A549 (cell line): ENCODE results near the gene MARS1. TPM values are rescaled to one million over a fixed set of nuclear protein-coding genes. Genes with fewer than 3 reads are reported as not detected.
A peak's percentile ranks its signal among the peaks of the same experiment; 100 is the strongest.

Experiments used
- ATAC-seq, 2 experiments: fragments of 200-7000 bp in 1 of 2; fragments of >200 bp in 1 of 2; cut with Nextera tagmentation in 1 of 2; cut with Tn5 transposase in 1 of 2; 3 replicates each; pipeline versions ENCODE4 v1.8.0 to v1.9.1; 2018 to 2020; ENCODE audit warnings: mild to moderate bottlenecking in 1 of 2, moderate library complexity in 1 of 2
- CTCF ChIA-PET: fragments of 300-600 bp; sonication (Branson Sonifier 250); formaldehyde crosslinking; extraction: SDS; loops from one replicate; lab custom pipeline; 2021; ENCODE audit warnings: antibody characterized with exemption, inconsistent platforms; lab: Yijun Ruan, JAX
- POLR2A ChIA-PET: fragments of 350-600 bp; formaldehyde crosslinking; extraction: SDS; loops from one replicate; lab custom pipeline; 2021; ENCODE audit warnings: antibody characterized with exemption, inconsistent platforms; lab: Yijun Ruan, JAX
- DNase-seq, 2 experiments: peaks; one replicate each; pipeline versions ENCODE4 v3.0.0 to v3.0.0-alpha.2; 2011 to 2016; ENCODE audit warnings: low read depth in 1 of 2, low spot score in 1 of 2
- FAIRE-seq: peaks from 2 replicates; lab custom pipeline; 2011; peaks lifted over from hg19 to GRCh38; lab: Jason Lieb, UNC
- H3K27ac ChIP-seq, 2 experiments: fragments of >200 bp; sonication (Bioruptor Twin); formaldehyde crosslinking; 3 replicates each; pipeline ENCODE4 v1.5.1; 2016 to 2017
- H3K4me1 ChIP-seq: fragments of >200 bp; sonication (Bioruptor Twin); formaldehyde crosslinking; 3 replicates; pipeline ENCODE4 v1.6.1; 2016
- H3K4me2 ChIP-seq: fragments of >200 bp; sonication (Bioruptor Twin); formaldehyde crosslinking; 3 replicates; pipeline ENCODE4 v1.6.1; 2016
- H3K4me3 ChIP-seq: fragments of >200 bp; sonication (Bioruptor Twin); formaldehyde crosslinking; 3 replicates; pipeline ENCODE4 v1.5.1; 2016
- H3K9me3 ChIP-seq: fragments of >200 bp; sonication (Bioruptor Twin); formaldehyde crosslinking; 3 replicates; pipeline ENCODE4 v1.6.1; 2016
- CEBPB ChIP-seq, 2 experiments: fragments of >200 bp in 1 of 2; sonication (Bioruptor Twin) in 1 of 2; formaldehyde crosslinking in 1 of 2; IDR thresholded peaks; 2 replicates each; pipeline ENCODE4 v1.6.1; 2012 to 2016
- CHD4 ChIP-seq: fragments of 200-600 bp; sonication (generic); IDR thresholded peaks from 2 replicates; pipeline ENCODE4 v1.6.1; 2016; ENCODE audit warnings: antibody characterized with exemption, mild to moderate bottlenecking, borderline replicate concordance
- EHMT2 ChIP-seq: fragments of 200-600 bp; sonication (generic); IDR thresholded peaks from 2 replicates; pipeline ENCODE4 v1.6.1; 2016; ENCODE audit warnings: antibody characterized with exemption, low read depth, mild to moderate bottlenecking, moderate library complexity
- EP300 ChIP-seq, 2 experiments: fragments of >200 bp; sonication (Bioruptor Twin); formaldehyde crosslinking; IDR thresholded peaks; 2 replicates in 1 of 2; 3 replicates in 1 of 2; pipeline ENCODE4 v1.6.1; 2016 to 2017
- ESRRA ChIP-seq: fragments of 150-350 bp; IDR thresholded peaks from 2 replicates; pipeline ENCODE4 v1.6.1; 2014; ENCODE audit warnings: mild to moderate bottlenecking, low read length, borderline replicate concordance
- FOSB ChIP-seq: fragments of 250-450 bp; sonication (Bioruptor Pico); IDR thresholded peaks from 2 replicates; pipeline ENCODE4 v1.5.0; 2020; ENCODE audit warnings: mild to moderate bottlenecking, moderate library complexity
- HDAC2 ChIP-seq: fragments of 200-600 bp; sonication (generic); IDR thresholded peaks from 2 replicates; pipeline ENCODE4 v1.6.1; 2016
- HEYL ChIP-seq: fragments of 250-450 bp; sonication (Bioruptor Pico); IDR thresholded peaks from 2 replicates; pipeline ENCODE4 v1.8.0; 2021; ENCODE audit warnings: mild to moderate bottlenecking, moderate library complexity
- HMGXB4 ChIP-seq: fragments of 250-450 bp; sonication (Bioruptor Pico); IDR thresholded peaks from 2 replicates; pipeline ENCODE4 v1.5.0; 2021; ENCODE audit warnings: mild to moderate bottlenecking, moderate library complexity, borderline replicate concordance
- HOXA7 ChIP-seq: fragments of 250-450 bp; sonication (Bioruptor Pico); IDR thresholded peaks from 2 replicates; pipeline ENCODE4 v1.5.0; 2020; ENCODE audit warnings: mild to moderate bottlenecking, moderate library complexity
- HOXB5 ChIP-seq: fragments of 250-450 bp; sonication (Bioruptor Pico); IDR thresholded peaks from 2 replicates; pipeline ENCODE4 v1.5.0; 2020; ENCODE audit warnings: mild to moderate bottlenecking, moderate library complexity
- MAFK ChIP-seq: fragments of 450-650 bp; IDR thresholded peaks from 2 replicates; pipeline ENCODE4 v1.6.1; 2014; ENCODE audit not compliant: partially characterized antibody
- MAZ ChIP-seq: fragments of 150-350 bp; IDR thresholded peaks from 2 replicates; pipeline ENCODE4 v1.6.1; 2014; ENCODE audit warnings: antibody characterized with exemption, low read depth, low read length, borderline replicate concordance
- MYC ChIP-seq: IDR thresholded peaks from 2 replicates; pipeline ENCODE4 v1.6.1; 2012; ENCODE audit warnings: mild to moderate bottlenecking, inconsistent platforms, low read length, improper control_type of control experiment, borderline replicate concordance
- PHF8 ChIP-seq: fragments of 200-600 bp; sonication (generic); IDR thresholded peaks from 2 replicates; pipeline ENCODE4 v1.6.1; 2016; ENCODE audit warnings: low read depth, mild to moderate bottlenecking, antibody characterized with exemption, moderate library complexity, borderline replicate concordance
- POLR2A ChIP-seq: IDR thresholded peaks from 2 replicates; pipeline ENCODE4 v1.6.1; 2012; ENCODE audit warnings: mild to moderate bottlenecking, low read length
- POLR2AphosphoS2 ChIP-seq: conservative IDR thresholded peaks from 2 replicates; pipeline ENCODE4 v1.6.1; 2012; ENCODE audit warnings: low read length, improper control_type of control experiment, inconsistent platforms
- RARB ChIP-seq: fragments of 250-450 bp; sonication (Bioruptor Pico); IDR thresholded peaks from 2 replicates; pipeline ENCODE4 v1.8.0; 2021; ENCODE audit warnings: mild to moderate bottlenecking, moderate library complexity
- RCOR1 ChIP-seq: fragments of 150-350 bp; IDR thresholded peaks from 2 replicates; pipeline ENCODE4 v1.6.1; 2014; ENCODE audit warnings: antibody characterized with exemption, low read length, low read depth
- REST ChIP-seq: fragments of 200-600 bp; sonication (generic); IDR thresholded peaks from 2 replicates; pipeline ENCODE4 v1.6.1; 2016; ENCODE audit warnings: antibody characterized with exemption, mild to moderate bottlenecking, moderate library complexity
- RFX5 ChIP-seq: fragments of 450-650 bp; IDR thresholded peaks from 2 replicates; pipeline ENCODE4 v1.7.1; 2014; ENCODE audit warnings: antibody characterized with exemption, mild to moderate bottlenecking, moderate library complexity
- RNF2 ChIP-seq: fragments of 200-600 bp; sonication (generic); IDR thresholded peaks from 2 replicates; pipeline ENCODE4 v1.6.1; 2016; ENCODE audit warnings: low read depth, mild to moderate bottlenecking, antibody characterized with exemption, moderate library complexity, borderline replicate concordance
- SMC3 ChIP-seq: fragments of >200 bp; sonication (Bioruptor Twin); formaldehyde crosslinking; IDR thresholded peaks from 3 replicates; pipeline ENCODE4 v1.6.1; 2018; ENCODE audit warnings: inconsistent platforms
- SREBF2 ChIP-seq: fragments of 450-650 bp; IDR thresholded peaks from 2 replicates; pipeline ENCODE4 v1.6.1; 2014; ENCODE audit warnings: mild to moderate bottlenecking, moderate library complexity
- USF2 ChIP-seq: fragments of 450-650 bp; IDR thresholded peaks from 2 replicates; pipeline ENCODE4 v1.6.1; 2014; ENCODE audit warnings: antibody characterized with exemption
- ZSCAN20 ChIP-seq: fragments of 250-450 bp; sonication (Bioruptor Pico); IDR thresholded peaks from 2 replicates; pipeline ENCODE4 v1.8.0; 2022; ENCODE audit warnings: mild to moderate bottlenecking, moderate library complexity
- WGBS: methylation state at CpG from one replicate; pipeline ENCODE4 v1.1.6; 2017; ENCODE audit errors: missing lambda C conversion rate; 5-methylcytosine and 5-hydroxymethylcytosine counted together
- polyA plus RNA-seq, 4 experiments: library from polyadenylated mRNA; depleted of rRNA in 3 of 4; stranded (reverse); fragments of >200 nt; fragmentation: RNase III in 1 of 4; extraction: RNeasy Plus Mini Kit Qiagen cat#74134 plus additional on column Dnase treatment in 1 of 4; gene quantifications; 2 replicates in 3 of 4; 3 replicates in 1 of 4; pipeline ENCODE4 v1.2.3, GENCODE V29; 2011 to 2017
- TF ChIP-seq, protein P1 (sequence below): IDR thresholded peaks from 2 replicates; pipeline ENCODE4 v1.6.1; 2012
- TF ChIP-seq, protein P2 (sequence below): fragments of >200 bp; sonication (Bioruptor Twin); formaldehyde crosslinking; IDR thresholded peaks from 3 replicates; pipeline ENCODE4 v1.5.1; 2016
- TF ChIP-seq, protein P3 (sequence below): fragments of >200 bp; sonication (Bioruptor Twin); formaldehyde crosslinking; IDR thresholded peaks from 2 replicates; pipeline ENCODE4 v1.6.1; 2016

The MARS1 gene
- polyA plus RNA-seq, 2 of the 4 experiments (the other 2 are of a cell fraction): 227 to 372 TPM

GRCh38 chr12:57547288-57548012, 59.6 kb downstream of the MARS1 start:
- ChIA-PET POLR2A (interaction anchor here (1.0 kb wide), 1 partner anchor 10 kb away, joined by 4 read pairs; no protein-coding TSS in a partner anchor), CTCF (interaction anchor here (0.5 to 2.8 kb wide), 4 partner anchors 15 to 88 kb away, joined by 3 to 18 read pairs (median 5); partner anchors contain the start of genes DDIT3 and GLI1)
- WGBS: 10% methylated on average over 9 of the region's 9 CpGs
- peak overlapping the region; percentile 81 for H3K4me2 ChIP-seq
- FAIRE-seq (no peak), DNase-seq (no peak), ATAC-seq (no peak)
- peak overlapping the region; percentile 30 to 55; a peak in 3 of 6 replicates for H3K27ac ChIP-seq
- H3K9me3 ChIP-seq: no peaks in the 10 kb centered on the region
- TF ChIP-seq CEBPB (IDR thresholded peaks at IDR 0.05): peak in 1 of 2 experiments; percentile 31; a peak in 1 of 4 replicates
- TF ChIP-seq RARB (CRISPR knock-in tag): no peak
- TF ChIP-seq EHMT2: no peak
- no peak for TF ChIP-seq POLR2A
- no peak for TF ChIP-seq RNF2
- TF ChIP-seq, protein P1, sequence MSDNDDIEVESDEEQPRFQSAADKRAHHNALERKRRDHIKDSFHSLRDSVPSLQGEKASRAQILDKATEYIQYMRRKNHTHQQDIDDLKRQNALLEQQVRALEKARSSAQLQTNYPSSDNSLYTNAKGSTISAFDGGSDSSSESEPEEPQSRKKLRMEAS: no peak
- no peak for TF ChIP-seq PHF8
- no peak for TF ChIP-seq ESRRA
- TF ChIP-seq HMGXB4 (CRISPR knock-in tag): no peak
- no peak for TF ChIP-seq MYC
- TF ChIP-seq HDAC2: no peak
- TF ChIP-seq HOXA7 (CRISPR knock-in tag): no peak
- no peak for TF ChIP-seq USF2
- no peak for TF ChIP-seq SREBF2
- peak; percentile 3 for TF ChIP-seq MAFK
- H3K4me3 ChIP-seq: peak overlapping the region; percentile 89
- peaks cover 23% of the 10 kb centered on the region for H3K4me1 ChIP-seq

- ChIA-PET POLR2A (no interaction called here), CTCF (interaction anchor here (1.0 kb wide), 1 partner anchor 24 kb away, joined by 4 read pairs; no protein-coding TSS in a partner anchor)
- H3K4me1 ChIP-seq: peaks cover 28% of the 10 kb centered on the region
- WGBS: 92% methylated on average over 2 of the region's 2 CpGs
- H3K4me2 ChIP-seq: no peak overlapping the region; the same call in 2 of the 3 replicates
- FAIRE-seq (no peak), DNase-seq (no peak), ATAC-seq (no peak)
- no peak overlapping the region for H3K4me3 ChIP-seq
- H3K27ac ChIP-seq: no peak overlapping the region; a peak in 1 of 6 replicates
- H3K9me3 ChIP-seq: no peaks in the 10 kb centered on the region
- TF ChIP-seq CHD4 (no peak), HDAC2 (no peak), RFX5 (no peak), RCOR1 (no peak), FOSB (CRISPR knock-in tag) (no peak), EP300 (IDR thresholded peaks at IDR 0.05) (no peak), ZSCAN20 (no peak), EHMT2 (no peak), REST (no peak), SMC3 (no peak), HEYL (no peak), HOXB5 (CRISPR knock-in tag) (no peak), POLR2AphosphoS2 (no peak), MAZ (no peak)
- TF ChIP-seq, protein P1: no peak
- TF ChIP-seq, protein P2, sequence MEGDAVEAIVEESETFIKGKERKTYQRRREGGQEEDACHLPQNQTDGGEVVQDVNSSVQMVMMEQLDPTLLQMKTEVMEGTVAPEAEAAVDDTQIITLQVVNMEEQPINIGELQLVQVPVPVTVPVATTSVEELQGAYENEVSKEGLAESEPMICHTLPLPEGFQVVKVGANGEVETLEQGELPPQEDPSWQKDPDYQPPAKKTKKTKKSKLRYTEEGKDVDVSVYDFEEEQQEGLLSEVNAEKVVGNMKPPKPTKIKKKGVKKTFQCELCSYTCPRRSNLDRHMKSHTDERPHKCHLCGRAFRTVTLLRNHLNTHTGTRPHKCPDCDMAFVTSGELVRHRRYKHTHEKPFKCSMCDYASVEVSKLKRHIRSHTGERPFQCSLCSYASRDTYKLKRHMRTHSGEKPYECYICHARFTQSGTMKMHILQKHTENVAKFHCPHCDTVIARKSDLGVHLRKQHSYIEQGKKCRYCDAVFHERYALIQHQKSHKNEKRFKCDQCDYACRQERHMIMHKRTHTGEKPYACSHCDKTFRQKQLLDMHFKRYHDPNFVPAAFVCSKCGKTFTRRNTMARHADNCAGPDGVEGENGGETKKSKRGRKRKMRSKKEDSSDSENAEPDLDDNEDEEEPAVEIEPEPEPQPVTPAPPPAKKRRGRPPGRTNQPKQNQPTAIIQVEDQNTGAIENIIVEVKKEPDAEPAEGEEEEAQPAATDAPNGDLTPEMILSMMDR: no peak
- TF ChIP-seq, protein P3, sequence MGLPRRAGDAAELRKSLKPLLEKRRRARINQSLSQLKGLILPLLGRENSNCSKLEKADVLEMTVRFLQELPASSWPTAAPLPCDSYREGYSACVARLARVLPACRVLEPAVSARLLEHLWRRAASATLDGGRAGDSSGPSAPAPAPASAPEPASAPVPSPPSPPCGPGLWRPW: no peak
Measured at GRCh38 chr12:57548013-57548315, 60.1 kb downstream of the MARS1 start.
